Cardiac muscle cell (in vitro differentiated cells and primary cell): Measurements from ENCODE around the gene WNT11. TPM values are rescaled to one million over a fixed set of nuclear protein-coding genes. Genes with fewer than 3 reads are reported as not detected.

Experiments
- DNase-seq, 2 donors: peaks; one replicate each; pipeline versions ENCODE4 v3.0.0 to v3.0.0-alpha.2; 2010 to 2017; ENCODE audit warnings: low read depth in 1 of 2, low spot score in 1 of 2
- H3K27ac ChIP-seq: fragments of 200-600 bp; sonication (generic); 2 replicates; pipeline ENCODE4 v1.5.1; 2016
- H3K27me3 ChIP-seq: fragments of 200-600 bp; sonication (generic); 2 replicates; pipeline ENCODE4 v1.6.0; 2016; ENCODE audit warnings: control low read depth
- H3K36me3 ChIP-seq: fragments of 200-600 bp; sonication (generic); 2 replicates; pipeline ENCODE4 v1.5.1; 2016; ENCODE audit warnings: control low read depth
- H3K4me1 ChIP-seq: fragments of 200-600 bp; sonication (generic); 2 replicates; pipeline ENCODE4 v1.8.1; 2017; ENCODE audit warnings: low read depth, mild to moderate bottlenecking, mixed run types
- H3K4me3 ChIP-seq: fragments of 200-600 bp; sonication (generic); 2 replicates; pipeline ENCODE4 v1.5.1; 2016; ENCODE audit warnings: mild to moderate bottlenecking
- H3K9me3 ChIP-seq: fragments of 200-600 bp; sonication (generic); 2 replicates; pipeline ENCODE4 v1.5.1; 2017; ENCODE audit warnings: low read depth, mild to moderate bottlenecking, control low read depth
- polyA plus RNA-seq: library from polyadenylated mRNA; unstranded; fragments of >200 nt; fragmentation: Nextera tagmentation; extraction: Ambion mirVana; gene quantifications from 2 replicates; pipeline ENCODE4 v1.2.1, GENCODE V29; 2016
- total RNA-seq: library from RNA; depleted of rRNA; stranded (reverse); fragments of >200 nt; gene quantifications from 2 replicates; pipeline ENCODE4 v1.2.3, GENCODE V29; 2016
- TF ChIP-seq, protein P1 (sequence below): IDR thresholded peaks from 2 replicates; pipeline ENCODE4 v1.5.1; 2012; ENCODE audit warnings: low read depth, mild to moderate bottlenecking, low read length

Gene WNT11
- total and polyA plus RNA-seq, 2 experiments from 2014 or later = 87.9 to 107 TPM

DNA sequence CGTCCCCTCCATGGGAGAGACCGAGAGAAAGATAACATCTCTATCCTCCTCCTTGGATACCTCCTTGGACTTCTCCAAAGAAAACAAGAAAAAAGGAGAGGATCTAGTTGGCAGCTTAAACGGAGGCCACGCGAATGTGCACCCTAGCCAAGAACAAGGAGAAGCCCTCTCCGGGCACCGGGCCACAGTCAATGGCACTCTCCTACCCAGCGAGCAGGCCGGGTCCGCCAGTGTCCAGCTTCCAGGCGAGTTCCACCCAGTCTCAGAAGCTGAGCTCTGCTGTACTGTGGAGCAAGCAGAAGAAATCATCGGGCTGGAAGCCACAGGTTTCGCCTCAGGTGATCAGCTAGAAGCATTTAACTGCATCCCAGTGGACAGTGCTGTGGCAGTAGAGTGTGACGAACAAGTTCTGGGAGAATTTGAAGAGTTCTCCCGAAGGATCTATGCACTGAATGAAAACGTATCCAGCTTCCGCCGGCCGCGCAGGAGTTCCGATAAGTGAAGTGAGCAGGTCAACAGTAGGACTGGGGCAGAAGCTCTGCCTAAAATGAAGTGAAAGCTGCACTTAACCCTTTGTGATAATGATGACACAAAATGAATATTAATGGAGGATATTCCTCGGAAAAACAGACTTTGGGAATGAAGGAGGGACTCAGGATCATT lies 65.3 kb downstream of the WNT11 start:
- Histone ChIP-seq H3K4me3 (no peak overlapping the region), H3K9me3 (no peaks in the 10 kb centered on the region), H3K27ac (no peak overlapping the region), H3K27me3 (no peaks in the 10 kb centered on the region), H3K36me3 (no peaks in the 10 kb centered on the region), H3K4me1 (peaks cover 3% of the 10 kb centered on the region)
- DNase-seq = no peak
- TF ChIP-seq, protein P1, sequence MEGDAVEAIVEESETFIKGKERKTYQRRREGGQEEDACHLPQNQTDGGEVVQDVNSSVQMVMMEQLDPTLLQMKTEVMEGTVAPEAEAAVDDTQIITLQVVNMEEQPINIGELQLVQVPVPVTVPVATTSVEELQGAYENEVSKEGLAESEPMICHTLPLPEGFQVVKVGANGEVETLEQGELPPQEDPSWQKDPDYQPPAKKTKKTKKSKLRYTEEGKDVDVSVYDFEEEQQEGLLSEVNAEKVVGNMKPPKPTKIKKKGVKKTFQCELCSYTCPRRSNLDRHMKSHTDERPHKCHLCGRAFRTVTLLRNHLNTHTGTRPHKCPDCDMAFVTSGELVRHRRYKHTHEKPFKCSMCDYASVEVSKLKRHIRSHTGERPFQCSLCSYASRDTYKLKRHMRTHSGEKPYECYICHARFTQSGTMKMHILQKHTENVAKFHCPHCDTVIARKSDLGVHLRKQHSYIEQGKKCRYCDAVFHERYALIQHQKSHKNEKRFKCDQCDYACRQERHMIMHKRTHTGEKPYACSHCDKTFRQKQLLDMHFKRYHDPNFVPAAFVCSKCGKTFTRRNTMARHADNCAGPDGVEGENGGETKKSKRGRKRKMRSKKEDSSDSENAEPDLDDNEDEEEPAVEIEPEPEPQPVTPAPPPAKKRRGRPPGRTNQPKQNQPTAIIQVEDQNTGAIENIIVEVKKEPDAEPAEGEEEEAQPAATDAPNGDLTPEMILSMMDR = no peak

GRCh38 chr11:76139314-76139713 lies 67.0 kb downstream of the WNT11 start:
- no peaks in the 10 kb centered on the region for H3K4me1 ChIP-seq
- no peak overlapping the region for H3K27ac ChIP-seq
- H3K9me3 ChIP-seq = no peaks in the 10 kb centered on the region
- no peaks in the 10 kb centered on the region for H3K27me3 ChIP-seq
- no peak for DNase-seq
- no peaks in the 10 kb centered on the region for H3K36me3 ChIP-seq
- no peak overlapping the region for H3K4me3 ChIP-seq
- TF ChIP-seq, protein P1 = no peak

Other genes with a start within 250 kb of the WNT11 start
- 25.9 and 27.5 TPM in 2 replicates for gene THAP12, start 174.6 kb upstream of the WNT11 start, total RNA-seq
- gene THAP12, start 174.6 kb upstream of the WNT11 start, polyA plus RNA-seq = 24.8 and 37.6 TPM in 2 replicates
- 8.1 and 13.3 TPM in 2 replicates for gene GVQW3, start 174.8 kb upstream of the WNT11 start, total RNA-seq
- 3.9 and 6.0 TPM in 2 replicates for gene GVQW3, start 174.8 kb upstream of the WNT11 start, polyA plus RNA-seq
- 34.4 and 74.4 TPM in 2 replicates for gene EMSY, start 238.5 kb upstream of the WNT11 start, total RNA-seq
- gene EMSY, start 238.5 kb upstream of the WNT11 start, polyA plus RNA-seq = 16.2 and 24.3 TPM in 2 replicates